Activated T-cell treated with anti-CD3 and anti-CD28 coated beads, Interleukin-2, amount 50 U/mL, for 72 hours (primary cell): ENCODE results near the gene EIF1AD. TPM values are rescaled to one million over a fixed set of nuclear protein-coding genes. Genes with fewer than 3 reads are reported as not detected.
A peak's percentile ranks its signal among the peaks of the same experiment; 100 is the strongest.
"Not testable (repeated sequence)": the region's sequence is repeated elsewhere in the genome, so short reads cannot be mapped to it uniquely, and the experiment has no call there.

Experiments used
- ATAC-seq, 2 donors: fragments of 150-1000 bp; cut with Tn5 transposase; replicated peaks in 1 of 2; 2 replicates each; pipeline ENCODE4 v1.10.0; 2021; ENCODE audit warnings: moderate library complexity in 2 of 2, mild to moderate bottlenecking in 1 of 2
- DNase-seq, 2 donors: peaks; one replicate each; pipeline ENCODE4 v3.0.0; 2021 to 2022; ENCODE audit warnings: mixed read lengths in 1 of 2
- H3K27ac Mint-ChIP-seq: one replicate; pipeline ENCODE4 v1.8.0; 2022; ENCODE audit warnings: mild to moderate bottlenecking, moderate library complexity, mixed read lengths
- H3K27me3 Mint-ChIP-seq: one replicate; pipeline ENCODE4 v1.8.0; 2022; ENCODE audit warnings: low read depth, mixed read lengths
- H3K36me3 Mint-ChIP-seq, 2 donors: one replicate each; pipeline ENCODE4 v1.8.0; 2022; ENCODE audit warnings: mixed read lengths in 2 of 2, mild to moderate bottlenecking in 1 of 2; ENCODE audit not compliant: insufficient read depth in 2 of 2
- H3K4me1 Mint-ChIP-seq: one replicate; pipeline ENCODE4 v1.8.0; 2022; ENCODE audit warnings: low read depth, mixed read lengths
- H3K4me3 Mint-ChIP-seq, 2 donors: one replicate each; pipeline ENCODE4 v1.8.0; 2022; ENCODE audit warnings: mild to moderate bottlenecking in 2 of 2, mixed read lengths in 2 of 2, moderate library complexity in 2 of 2
- H3K9me3 Mint-ChIP-seq, 2 donors: one replicate each; pipeline ENCODE4 v1.8.0; 2022; ENCODE audit warnings: mixed read lengths in 2 of 2
- total RNA-seq, 2 donors: library from RNA; stranded (reverse); gene quantifications; one replicate each; pipeline ENCODE4 v1.2.3, GENCODE V29; 2022

Gene EIF1AD
- total RNA-seq, 2 donors from 2014 or later: 39.1 to 40.8 TPM

DNA sequence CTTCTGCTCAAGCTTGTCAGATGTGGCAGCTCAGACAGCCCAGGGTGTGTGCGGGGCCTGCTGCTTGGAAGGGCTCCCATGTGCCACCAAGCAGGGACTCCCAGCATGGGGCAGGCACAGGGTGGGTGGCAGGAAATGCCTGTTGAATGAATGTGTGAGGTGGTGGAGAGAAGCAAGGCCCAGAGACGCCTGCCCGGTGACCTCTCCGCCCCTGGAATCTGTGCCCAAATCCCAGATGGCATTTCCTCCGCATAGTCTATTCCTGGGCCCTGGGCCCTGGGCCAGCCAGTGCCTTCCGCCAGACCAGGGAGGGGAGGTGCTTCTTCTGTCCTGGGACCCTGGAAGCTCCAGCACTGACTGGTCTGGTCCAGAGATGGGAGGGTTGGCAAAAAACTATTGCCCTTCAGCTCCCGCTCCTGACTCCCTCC is 13.5 kb upstream of the EIF1AD start:
- H3K27me3 Mint-ChIP-seq: peaks cover 17% of the 10 kb centered on the region
- no peak for ATAC-seq
- no peak overlapping the region for H3K4me3 Mint-ChIP-seq
- DNase-seq: no peak
- no peaks in the 10 kb centered on the region for H3K36me3 Mint-ChIP-seq
- no peak overlapping the region for H3K27ac Mint-ChIP-seq
- H3K9me3 Mint-ChIP-seq: no peaks in the 10 kb centered on the region
- peaks cover 7% of the 10 kb centered on the region for H3K4me1 Mint-ChIP-seq

DNA sequence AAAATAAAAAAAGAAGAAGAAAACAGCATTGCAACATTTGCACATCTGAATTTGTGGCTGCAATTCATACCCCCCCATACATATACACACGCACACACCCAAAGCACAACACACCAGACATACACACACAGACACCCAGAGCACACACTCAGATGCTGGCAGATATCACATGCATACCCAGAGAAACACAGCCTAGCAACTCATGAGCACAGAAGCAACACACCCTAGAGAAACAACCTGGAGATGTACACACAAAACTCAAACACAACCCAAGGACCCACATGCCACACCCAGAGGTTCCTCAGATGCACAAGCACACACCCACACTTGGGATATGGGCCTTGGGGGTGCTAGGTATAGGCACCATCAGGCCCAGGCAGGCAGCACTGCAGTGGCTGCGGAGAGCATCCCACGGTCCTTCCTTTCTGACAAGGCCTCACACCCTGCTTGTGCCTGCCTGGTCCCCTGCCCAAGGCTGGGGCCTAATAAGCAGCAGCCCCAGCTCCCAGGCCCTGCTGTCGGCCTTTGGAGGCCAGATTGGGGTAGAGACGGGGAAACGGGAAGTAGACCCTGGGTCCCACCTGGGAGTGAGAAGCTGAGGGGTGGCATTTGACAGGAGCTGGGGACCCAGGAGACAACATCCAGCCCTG is 13.0 kb upstream of the EIF1AD start:
- Mint-ChIP-seq H3K36me3 (no peaks in the 10 kb centered on the region), H3K27ac (no peak overlapping the region), H3K4me1 (peaks cover 7% of the 10 kb centered on the region), H3K9me3 (no peaks in the 10 kb centered on the region), H3K27me3 (peaks cover 21% of the 10 kb centered on the region), H3K4me3 (no peak overlapping the region)
- ATAC-seq: no peak
- no peak for DNase-seq

GRCh38 chr11:66013762-66014100 is 11.8 kb upstream of the EIF1AD start:
- no peaks in the 10 kb centered on the region for H3K9me3 Mint-ChIP-seq
- peaks cover 7% of the 10 kb centered on the region for H3K4me1 Mint-ChIP-seq
- ATAC-seq (no peak), DNase-seq (no peak)
- no peak overlapping the region for H3K4me3 Mint-ChIP-seq
- H3K36me3 Mint-ChIP-seq: no peaks in the 10 kb centered on the region
- no peak overlapping the region for H3K27ac Mint-ChIP-seq
- H3K27me3 Mint-ChIP-seq: peaks cover 21% of the 10 kb centered on the region

- H3K9me3 Mint-ChIP-seq: no peaks in the 10 kb centered on the region
- peaks cover 7% of the 10 kb centered on the region for H3K4me1 Mint-ChIP-seq
- peaks cover 21% of the 10 kb centered on the region for H3K27me3 Mint-ChIP-seq
- no peak overlapping the region for H3K4me3 Mint-ChIP-seq
- no peak for ATAC-seq
- no peaks in the 10 kb centered on the region for H3K36me3 Mint-ChIP-seq
- no peak overlapping the region for H3K27ac Mint-ChIP-seq
- DNase-seq: no peak
These were observed 11.2 kb upstream of the EIF1AD start for GRCh38 chr11:66012946-66013761.

DNA sequence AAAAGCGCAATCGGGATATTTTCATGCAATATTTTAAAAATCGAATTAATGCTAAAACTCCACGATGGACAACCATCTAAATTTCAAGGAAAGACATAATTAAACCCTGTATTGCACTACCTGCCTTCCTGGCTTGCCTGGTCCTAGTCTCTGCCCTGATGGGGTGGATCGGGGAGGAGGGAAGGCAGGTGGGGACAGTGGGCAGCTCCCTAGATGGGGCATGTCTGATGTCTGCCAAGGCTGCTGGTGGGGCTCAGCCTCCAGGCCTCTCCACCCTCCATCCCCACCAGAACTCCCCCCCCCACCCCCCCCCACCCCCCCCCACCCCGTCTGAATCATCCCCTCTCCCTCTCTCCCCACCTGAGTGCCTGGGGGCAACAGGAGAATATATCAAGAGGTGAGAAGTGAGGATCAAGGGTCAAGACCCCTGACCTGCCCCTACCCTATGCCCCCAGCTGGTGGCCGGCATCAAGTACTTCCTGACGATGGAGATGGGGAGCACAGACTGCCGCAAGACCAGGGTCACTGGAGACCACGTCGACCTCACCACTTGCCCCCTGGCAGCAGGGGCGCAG is 10.5 kb upstream of the EIF1AD start:
- peaks cover 4% of the 10 kb centered on the region for H3K4me1 Mint-ChIP-seq
- H3K9me3 Mint-ChIP-seq: no peaks in the 10 kb centered on the region
- peak overlapping the region in 1 of 2 donors; percentile 58 for H3K4me3 Mint-ChIP-seq
- DNase-seq (no peak), ATAC-seq (no peak)
- H3K27me3 Mint-ChIP-seq: peaks cover 21% of the 10 kb centered on the region
- H3K27ac Mint-ChIP-seq: no peak overlapping the region
- no peaks in the 10 kb centered on the region for H3K36me3 Mint-ChIP-seq

- ATAC-seq: peak; percentile 31 to 39
- H3K4me3 Mint-ChIP-seq: peak within 1 kb of the TSS; percentile 58 to 60
- no peaks in the 10 kb centered on the region for H3K4me1 Mint-ChIP-seq
- no peak for DNase-seq
- H3K27ac Mint-ChIP-seq: no peak within 1 kb of the TSS
- no peaks in the 10 kb centered on the region for H3K9me3 Mint-ChIP-seq
- H3K27me3 Mint-ChIP-seq: peaks cover 21% of the 10 kb centered on the region
- H3K36me3 Mint-ChIP-seq: no peaks in the 10 kb centered on the region
These were observed 9.9 kb upstream of the EIF1AD start, which contains the start of gene CST6 for GRCh38 chr11:66011785-66012303. Gene CST6, plus strand, starts transcription at chr11:66012008. Its CDS starts 37 bp downstream, at chr11:66012045.

DNA sequence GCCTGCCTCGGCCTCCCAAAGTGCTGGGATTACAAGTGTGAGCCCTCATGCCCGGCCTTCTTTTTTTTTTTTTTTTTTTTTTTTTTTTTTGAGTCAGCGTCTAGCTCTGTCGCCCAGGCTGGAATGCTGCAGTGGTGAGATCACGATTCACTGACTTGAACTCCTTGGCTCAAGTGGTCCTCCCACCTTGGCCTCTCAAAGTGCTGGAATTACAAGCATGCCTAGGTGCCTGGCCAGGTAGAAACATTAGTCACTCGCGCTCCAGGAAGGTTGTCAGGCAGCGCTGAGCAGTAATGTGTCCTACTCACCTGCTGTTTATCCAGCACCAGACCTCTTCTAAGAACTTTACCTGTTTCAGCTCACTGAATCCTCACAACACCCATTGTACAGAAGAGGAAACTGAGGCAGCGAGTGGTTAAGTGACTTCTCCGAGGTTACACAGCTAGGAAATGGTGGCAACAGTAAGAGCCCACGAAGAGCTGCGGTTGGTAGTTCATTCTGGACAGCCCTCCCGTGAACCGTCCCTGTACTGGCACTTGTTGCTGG is 9.4 kb upstream of the EIF1AD start:
- Mint-ChIP-seq H3K9me3 (no peaks in the 10 kb centered on the region), H3K27ac (no peak overlapping the region), H3K36me3 (no peaks in the 10 kb centered on the region), H3K4me1 (no peaks in the 10 kb centered on the region), H3K27me3 (peaks cover 21% of the 10 kb centered on the region), H3K4me3 (peak overlapping the region in 1 of 2 donors; percentile 27)
- ATAC-seq: no peak
- DNase-seq: no peak

- ATAC-seq, H3K4me1 Mint-ChIP-seq: not testable (repeated sequence)
These were observed 8.1 kb upstream of the EIF1AD start for GRCh38 chr11:66010036-66010435.

DNA sequence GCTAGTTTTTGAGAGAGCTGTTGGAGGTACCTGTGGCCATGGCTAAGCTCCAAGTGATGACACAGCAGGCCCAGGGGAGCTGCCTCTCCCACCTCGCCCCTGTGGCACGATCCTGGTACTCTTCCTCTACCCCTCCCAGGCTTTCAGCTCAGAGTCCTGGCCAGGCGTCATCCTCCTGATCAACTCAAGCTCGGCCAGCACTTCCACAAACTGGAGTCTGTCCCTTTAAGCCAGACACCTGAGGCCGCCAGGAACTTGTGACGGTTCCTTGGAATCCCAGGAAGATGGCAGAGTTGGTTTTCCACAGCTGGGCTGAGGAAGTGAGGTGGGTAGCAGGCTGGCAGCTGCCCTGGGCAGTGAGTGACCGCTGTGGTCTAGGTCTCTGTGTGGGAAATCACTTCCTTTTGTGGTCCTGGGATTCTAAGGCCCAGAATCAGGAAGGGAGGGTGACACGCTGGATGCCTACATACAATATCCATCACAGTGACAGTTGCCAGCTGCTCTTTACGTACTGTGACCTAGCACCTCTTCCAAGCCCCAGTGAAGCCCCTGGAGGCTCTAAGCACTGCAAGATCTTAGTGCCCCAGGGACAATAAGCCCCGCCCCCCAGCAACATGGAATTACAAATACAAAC is 6.6 kb upstream of the EIF1AD start:
- no peak overlapping the region for H3K4me3 Mint-ChIP-seq
- no peaks in the 10 kb centered on the region for H3K9me3 Mint-ChIP-seq
- DNase-seq (no peak), ATAC-seq (no peak)
- H3K36me3 Mint-ChIP-seq: peaks cover 0 to 6% of the 10 kb centered on the region in 2 donors
- H3K27me3 Mint-ChIP-seq: peaks cover 14% of the 10 kb centered on the region
- peaks cover 4% of the 10 kb centered on the region for H3K4me1 Mint-ChIP-seq
- no peak overlapping the region for H3K27ac Mint-ChIP-seq

More at GRCh38 chr11:66010036-66010435, 8.1 kb upstream of the EIF1AD start:
- not testable (repeated sequence) for H3K4me3 Mint-ChIP-seq, H3K27ac Mint-ChIP-seq, DNase-seq, H3K36me3 Mint-ChIP-seq, H3K9me3 Mint-ChIP-seq
- peaks cover 21% of the 10 kb centered on the region for H3K27me3 Mint-ChIP-seq

DNA sequence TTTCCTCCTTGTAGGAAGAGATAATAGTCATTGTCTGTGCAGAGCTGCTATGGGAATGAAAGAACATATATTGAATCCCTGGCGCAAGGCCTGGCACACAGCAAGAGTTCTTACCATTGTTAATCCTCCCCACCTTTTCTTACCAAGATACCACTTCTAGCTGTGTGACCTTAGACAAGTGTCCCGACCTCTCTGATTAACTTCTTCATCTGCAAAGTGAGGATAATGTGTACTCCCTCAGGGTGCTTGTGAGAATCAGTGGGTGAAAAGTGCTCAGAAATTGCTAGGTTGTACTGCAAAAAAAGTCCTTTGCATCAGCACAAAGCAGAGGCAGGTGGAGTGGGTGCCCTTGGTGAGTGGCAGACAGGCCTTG is 6.1 kb upstream of the EIF1AD start:
- no peak for ATAC-seq
- Mint-ChIP-seq H3K36me3 (peaks cover 0 to 6% of the 10 kb centered on the region in 2 donors), H3K4me3 (no peak overlapping the region), H3K27ac (no peak overlapping the region), H3K9me3 (no peaks in the 10 kb centered on the region), H3K4me1 (peaks cover 9% of the 10 kb centered on the region), H3K27me3 (peaks cover 9% of the 10 kb centered on the region)
- no peak for DNase-seq

GRCh38 chr11:66007201-66007634 is 5.3 kb upstream of the EIF1AD start:
- ATAC-seq: no peak
- DNase-seq: no peak
- peaks cover 0 to 6% of the 10 kb centered on the region in 2 donors for H3K36me3 Mint-ChIP-seq
- H3K4me3 Mint-ChIP-seq: no peak overlapping the region
- H3K4me1 Mint-ChIP-seq: peaks cover 15% of the 10 kb centered on the region
- peaks cover 5% of the 10 kb centered on the region for H3K27me3 Mint-ChIP-seq
- no peaks in the 10 kb centered on the region for H3K9me3 Mint-ChIP-seq
- no peak overlapping the region for H3K27ac Mint-ChIP-seq

GRCh38 chr11:66006891-66007176 is 4.9 kb upstream of the EIF1AD start:
- H3K27me3 Mint-ChIP-seq: peaks cover 5% of the 10 kb centered on the region
- no peak overlapping the region for H3K4me3 Mint-ChIP-seq
- H3K36me3 Mint-ChIP-seq: peaks cover 2 to 10% of the 10 kb centered on the region in 2 donors
- H3K27ac Mint-ChIP-seq: no peak overlapping the region
- H3K9me3 Mint-ChIP-seq: no peaks in the 10 kb centered on the region
- DNase-seq: no peak
- no peak for ATAC-seq
- peaks cover 15% of the 10 kb centered on the region for H3K4me1 Mint-ChIP-seq
